ENCODE measurements around the gene RPL21.
"Not testable (repeated sequence)": the region's sequence is repeated elsewhere in the genome, so short reads cannot be mapped to it uniquely, and the experiment has no call there.

RPL21 gene

GRCh38 chr13:27290715-27291114 lies 39.4 kb downstream of the RPL21 start:
- DNase-seq: no peak

GRCh38 chr13:27291967-27292366 lies 40.6 kb downstream of the RPL21 start:
- not testable (repeated sequence) for DNase-seq

GRCh38 chr13:27293076-27293691 lies 41.8 kb downstream of the RPL21 start:
- no peak for DNase-seq

- DNase-seq: no peak
These were observed 42.6 kb downstream of the RPL21 start for GRCh38 chr13:27293873-27294515.

GRCh38 chr13:27295096-27295495 lies 43.7 kb downstream of the RPL21 start:
- DNase-seq: no peak

- DNase-seq: no peak
These were observed 44.3 kb downstream of the RPL21 start for GRCh38 chr13:27295660-27296059.

- no peak for DNase-seq
These were observed 45.1 kb downstream of the RPL21 start for GRCh38 chr13:27296496-27296895.

GRCh38 chr13:27298849-27299248 lies 47.5 kb downstream of the RPL21 start:
- no peak for DNase-seq

GRCh38 chr13:27300406-27300805 lies 49.0 kb downstream of the RPL21 start:
- DNase-seq: not testable (repeated sequence)

- DNase-seq: no peak
These were observed 49.7 kb downstream of the RPL21 start for GRCh38 chr13:27300941-27301586.

- no peak for DNase-seq
These were observed 51.4 kb downstream of the RPL21 start for GRCh38 chr13:27302643-27303262.

- no peak for DNase-seq
These were observed 52.7 kb downstream of the RPL21 start for GRCh38 chr13:27304099-27304498.

GRCh38 chr13:27304611-27305010 lies 53.3 kb downstream of the RPL21 start:
- no peak for DNase-seq

Data from left hindlimb (tissue), 1 donor.